ENCODE results near the gene VPS9D1. TPM values are rescaled to one million over a fixed set of nuclear protein-coding genes. Genes with fewer than 3 reads are reported as not detected.
A peak's percentile ranks its signal among the peaks of the same experiment; 100 is the strongest.
"Not testable (repeated sequence)": the region's sequence is repeated elsewhere in the genome, so short reads cannot be mapped to it uniquely, and the experiment has no call there.

VPS9D1 gene
- polyA plus RNA-seq, 3 donors: 1.2 to 29.7 (median 1.6) TPM

DNA sequence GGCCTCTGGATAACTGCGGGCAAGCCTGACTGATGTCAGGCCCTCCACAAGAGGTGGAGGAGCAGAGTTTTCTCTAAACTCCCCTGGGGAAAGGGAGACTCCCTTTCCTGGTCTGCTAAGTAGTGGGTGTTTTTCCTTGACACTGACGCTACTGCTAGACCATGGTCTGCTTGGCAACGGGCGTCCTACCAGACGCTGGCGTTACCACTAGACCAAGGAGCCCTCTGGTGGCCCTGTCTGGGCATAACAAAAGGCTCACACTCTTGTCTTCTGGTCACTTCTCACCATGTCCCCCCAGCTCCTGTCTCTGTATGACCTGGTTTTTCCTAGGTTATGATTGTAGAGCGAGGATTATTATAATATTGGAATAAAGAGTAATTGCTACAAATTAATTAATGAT is 53.7 kb downstream of the VPS9D1 start:
- H3K4me3 ChIP-seq (replicated peaks in 1 of 3; ENCODE audit: low read depth in 2 of 3, low read length in 3 of 3); H3K27me3 Mint-ChIP-seq (ENCODE audit: low read depth in 3 of 3); H3K27ac ChIP-seq (ENCODE audit: low read depth in 1 of 2, low read length in 2 of 2); H3K4me2 ChIP-seq (replicated peaks; ENCODE audit: extremely low read depth, low read length, poor library complexity, severe bottlenecking); H3K27me3 ChIP-seq (ENCODE audit: control insufficient read depth in 2 of 2, insufficient read depth in 2 of 2, low read length in 2 of 2); DNase-seq; H2AFZ ChIP-seq (ENCODE audit: insufficient read depth, low read depth, low read length, poor library complexity, severe bottlenecking); H3K79me2 ChIP-seq (ENCODE audit: insufficient read depth, low read length); H4K20me1 ChIP-seq (ENCODE audit: insufficient read depth, low read length); H3K4me3 Mint-ChIP-seq; H3K9ac ChIP-seq (ENCODE audit: insufficient read depth, low read length, poor library complexity, severe bottlenecking); H3K9me3 ChIP-seq (replicated peaks in 1 of 2; ENCODE audit: control insufficient read depth in 1 of 2, insufficient read depth in 1 of 2, low read length in 2 of 2); H3K27ac Mint-ChIP-seq; intact Hi-C loops (cut with micrococcal nuclease); H3K4me1 ChIP-seq (ENCODE audit: control insufficient read depth in 1 of 2, insufficient read depth in 2 of 2, low read length in 2 of 2): not testable (repeated sequence)
- Mint-ChIP-seq H3K9me3 (peaks cover 5 to 11% (median 9%) of the 10 kb centered on the region in 7 donors), H3K4me1 (peaks cover 12% of the 10 kb centered on the region), H3K36me3 (peaks cover 5 to 26% of the 10 kb centered on the region in 2 donors)
- 100% methylated on average over 2 of the region's 7 CpGs for WGBS (ENCODE audit: insufficient coverage)
- TF ChIP-seq, protein P1, sequence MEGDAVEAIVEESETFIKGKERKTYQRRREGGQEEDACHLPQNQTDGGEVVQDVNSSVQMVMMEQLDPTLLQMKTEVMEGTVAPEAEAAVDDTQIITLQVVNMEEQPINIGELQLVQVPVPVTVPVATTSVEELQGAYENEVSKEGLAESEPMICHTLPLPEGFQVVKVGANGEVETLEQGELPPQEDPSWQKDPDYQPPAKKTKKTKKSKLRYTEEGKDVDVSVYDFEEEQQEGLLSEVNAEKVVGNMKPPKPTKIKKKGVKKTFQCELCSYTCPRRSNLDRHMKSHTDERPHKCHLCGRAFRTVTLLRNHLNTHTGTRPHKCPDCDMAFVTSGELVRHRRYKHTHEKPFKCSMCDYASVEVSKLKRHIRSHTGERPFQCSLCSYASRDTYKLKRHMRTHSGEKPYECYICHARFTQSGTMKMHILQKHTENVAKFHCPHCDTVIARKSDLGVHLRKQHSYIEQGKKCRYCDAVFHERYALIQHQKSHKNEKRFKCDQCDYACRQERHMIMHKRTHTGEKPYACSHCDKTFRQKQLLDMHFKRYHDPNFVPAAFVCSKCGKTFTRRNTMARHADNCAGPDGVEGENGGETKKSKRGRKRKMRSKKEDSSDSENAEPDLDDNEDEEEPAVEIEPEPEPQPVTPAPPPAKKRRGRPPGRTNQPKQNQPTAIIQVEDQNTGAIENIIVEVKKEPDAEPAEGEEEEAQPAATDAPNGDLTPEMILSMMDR (IDR thresholded peaks at IDR 0.05): peak; percentile 31
- peaks cover 2 to 14% of the 10 kb centered on the region in 2 donors for H3K36me3 ChIP-seq (replicated peaks in 1 of 2; ENCODE audit: control insufficient read depth in 1 of 2, insufficient read depth in 2 of 2, low read length in 2 of 2)

DNA sequence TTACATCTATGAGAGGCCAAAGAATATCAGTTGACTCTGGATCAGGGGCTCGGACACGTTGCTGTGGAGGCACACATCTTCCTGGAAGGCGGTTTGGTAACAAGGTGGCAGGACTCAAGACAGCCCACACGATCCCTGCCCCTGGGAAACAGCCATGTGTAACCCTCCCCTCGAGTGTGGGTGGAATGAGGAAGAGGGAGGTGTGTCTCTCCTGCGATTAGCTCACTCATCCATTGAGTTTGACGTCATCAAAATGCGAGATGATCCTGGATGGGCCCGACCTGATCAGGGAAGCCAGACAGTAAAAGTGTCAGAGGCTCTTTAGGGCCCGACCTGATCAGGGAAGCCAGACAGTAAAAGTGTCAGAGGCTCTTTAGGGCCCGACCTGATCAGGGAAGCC is 56.5 kb downstream of the VPS9D1 start:
- H3K27ac ChIP-seq (ENCODE audit: low read depth in 1 of 2, low read length in 2 of 2); H3K9ac ChIP-seq (ENCODE audit: insufficient read depth, low read length, poor library complexity, severe bottlenecking); H3K9me3 ChIP-seq (replicated peaks in 1 of 2; ENCODE audit: control insufficient read depth in 1 of 2, insufficient read depth in 1 of 2, low read length in 2 of 2); H3K79me2 ChIP-seq (ENCODE audit: insufficient read depth, low read length); H3K4me1 ChIP-seq (ENCODE audit: control insufficient read depth in 1 of 2, insufficient read depth in 2 of 2, low read length in 2 of 2); H3K4me3 Mint-ChIP-seq; H3K4me3 ChIP-seq (replicated peaks in 1 of 3; ENCODE audit: low read depth in 2 of 3, low read length in 3 of 3); DNase-seq; H2AFZ ChIP-seq (ENCODE audit: insufficient read depth, low read depth, low read length, poor library complexity, severe bottlenecking); H3K4me2 ChIP-seq (replicated peaks; ENCODE audit: extremely low read depth, low read length, poor library complexity, severe bottlenecking); H4K20me1 ChIP-seq (ENCODE audit: insufficient read depth, low read length); intact Hi-C loops (cut with micrococcal nuclease); H3K27me3 Mint-ChIP-seq (ENCODE audit: low read depth in 3 of 3); H3K27me3 ChIP-seq (ENCODE audit: control insufficient read depth in 2 of 2, insufficient read depth in 2 of 2, low read length in 2 of 2); H3K27ac Mint-ChIP-seq: not testable (repeated sequence)
- peaks cover 2 to 37% of the 10 kb centered on the region in 2 donors for H3K36me3 ChIP-seq (replicated peaks in 1 of 2; ENCODE audit: control insufficient read depth in 1 of 2, insufficient read depth in 2 of 2, low read length in 2 of 2)
- 100% methylated on average over 4 of the region's 11 CpGs for WGBS (ENCODE audit: insufficient coverage)
- Mint-ChIP-seq H3K4me1 (peaks cover 12% of the 10 kb centered on the region), H3K9me3 (peaks cover 5 to 11% (median 9%) of the 10 kb centered on the region in 7 donors), H3K36me3 (peaks cover 25 to 45% of the 10 kb centered on the region in 2 donors)

Data from CD14-positive monocyte (primary cell).